ENCODE results near the gene LKAAEAR1.

The LKAAEAR1 gene

GRCh38 chr20:64037199-64037497, 47.0 kb downstream of the LKAAEAR1 start:
- DNase-seq (ENCODE audit: low spot score), result no peak

GRCh38 chr20:64036346-64037198, 47.6 kb downstream of the LKAAEAR1 start:
- no peak for DNase-seq (ENCODE audit: low spot score)

GRCh38 chr20:64035933-64036345, 48.3 kb downstream of the LKAAEAR1 start, which contains the start of gene C20orf204:
Gene C20orf204 (plus strand): TSS chr20:64036182. CDS start chr20:64036324, 142 bp downstream.
- no peak for DNase-seq (ENCODE audit: low spot score)

DNA sequence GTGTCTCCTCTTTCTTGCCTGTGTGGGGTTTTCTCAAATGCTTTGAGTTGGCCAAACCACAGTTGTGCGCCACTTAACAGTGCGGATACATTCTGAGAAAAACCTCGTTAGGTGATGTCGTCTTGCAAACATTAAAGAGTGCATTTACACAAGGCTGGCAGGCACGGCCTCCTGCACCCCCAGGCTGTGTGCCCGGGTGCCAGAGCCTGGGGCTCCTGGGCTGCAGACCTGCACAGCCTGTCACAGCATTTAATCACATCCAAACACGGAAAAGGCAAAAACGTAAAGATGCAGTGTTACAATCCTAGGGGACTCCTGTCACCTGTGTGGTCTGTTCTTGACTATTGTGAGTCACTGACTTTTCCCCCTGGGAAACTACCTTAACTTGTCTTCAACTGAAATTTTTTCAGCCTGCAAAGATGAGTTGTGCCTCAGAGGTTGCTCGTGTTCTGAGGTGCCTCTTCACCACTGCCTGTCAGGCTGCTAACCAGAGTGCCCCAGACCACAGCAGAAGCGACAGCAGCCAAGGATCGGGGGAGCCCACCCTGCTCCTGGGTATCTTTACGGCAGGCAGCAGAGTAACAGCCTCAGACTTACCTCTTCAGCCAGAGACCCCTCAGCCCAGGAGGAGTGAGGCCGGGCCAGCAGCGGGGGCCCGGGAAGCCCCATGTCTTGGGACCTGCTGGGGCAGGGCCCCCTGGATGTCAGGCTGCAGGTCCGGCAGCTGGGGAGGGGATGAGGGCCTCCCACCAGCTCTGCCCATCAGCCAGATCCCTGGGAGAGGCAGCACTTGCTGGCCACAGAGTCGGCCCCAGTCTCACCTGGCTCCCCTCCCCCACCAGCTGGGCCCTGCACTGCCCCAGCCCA, 48.9 kb downstream of the LKAAEAR1 start:
- no peak for DNase-seq (ENCODE audit: low spot score)

DNA sequence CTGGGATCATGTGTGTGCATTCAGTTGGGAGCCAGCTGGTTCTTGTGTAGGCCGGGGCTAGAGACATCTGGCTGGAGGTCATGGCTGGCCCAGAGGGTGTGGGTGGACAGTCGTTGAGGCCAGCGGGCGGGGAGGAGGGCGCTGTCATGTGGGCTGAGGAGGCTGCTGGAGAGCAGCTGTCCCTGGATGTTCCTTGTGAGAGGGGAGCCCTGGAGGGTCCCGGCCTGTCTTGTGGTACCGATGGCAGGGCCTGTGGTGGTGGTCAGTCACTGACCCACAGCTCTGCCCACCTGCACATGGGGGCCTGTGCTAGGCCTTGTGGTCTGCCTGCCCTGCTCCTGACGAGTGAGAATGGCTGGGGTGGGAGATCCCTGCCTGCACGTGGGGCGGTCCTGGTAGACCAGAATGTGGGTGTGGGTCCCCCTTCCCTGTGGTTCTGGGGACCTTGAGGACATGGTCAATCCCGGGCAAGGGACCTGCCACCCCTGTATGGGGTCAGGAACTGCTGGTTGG, 50.2 kb downstream of the LKAAEAR1 start:
- no peak for DNase-seq (ENCODE audit: low spot score)
